HUES48 (cell line): ENCODE data around the gene URGCP.
A peak's percentile ranks its signal among the peaks of the same experiment; 100 is the strongest.

Experiments
- H3K27ac ChIP-seq: one replicate; pipeline ENCODE4 v1.7.0; 2013; ENCODE audit warnings: low read depth, low read length, inconsistent platforms
- H3K27me3 ChIP-seq: 2 replicates; pipeline ENCODE4 v1.6.1; 2013; ENCODE audit warnings: mild to moderate bottlenecking, low read length; ENCODE audit not compliant: control insufficient read depth, insufficient read depth
- H3K36me3 ChIP-seq: 2 replicates; pipeline ENCODE4 v1.6.1; 2013; ENCODE audit warnings: low read length; ENCODE audit not compliant: control insufficient read depth, insufficient read depth
- H3K4me1 ChIP-seq: 2 replicates; pipeline ENCODE4 v1.6.1; 2013; ENCODE audit warnings: mild to moderate bottlenecking, low read length; ENCODE audit not compliant: control insufficient read depth, insufficient read depth
- H3K4me3 ChIP-seq: 2 replicates; pipeline ENCODE4 v1.5.1; 2013; ENCODE audit warnings: mild to moderate bottlenecking, low read depth, low read length
- H3K9ac ChIP-seq: 2 replicates; pipeline ENCODE4 v1.6.1; 2013; ENCODE audit warnings: mild to moderate bottlenecking, low read depth, low read length, moderate library complexity
- H3K9me3 ChIP-seq: 2 replicates; pipeline ENCODE4 v1.6.1; 2013; ENCODE audit warnings: low read length; ENCODE audit not compliant: control insufficient read depth, insufficient read depth

The URGCP gene

DNA sequence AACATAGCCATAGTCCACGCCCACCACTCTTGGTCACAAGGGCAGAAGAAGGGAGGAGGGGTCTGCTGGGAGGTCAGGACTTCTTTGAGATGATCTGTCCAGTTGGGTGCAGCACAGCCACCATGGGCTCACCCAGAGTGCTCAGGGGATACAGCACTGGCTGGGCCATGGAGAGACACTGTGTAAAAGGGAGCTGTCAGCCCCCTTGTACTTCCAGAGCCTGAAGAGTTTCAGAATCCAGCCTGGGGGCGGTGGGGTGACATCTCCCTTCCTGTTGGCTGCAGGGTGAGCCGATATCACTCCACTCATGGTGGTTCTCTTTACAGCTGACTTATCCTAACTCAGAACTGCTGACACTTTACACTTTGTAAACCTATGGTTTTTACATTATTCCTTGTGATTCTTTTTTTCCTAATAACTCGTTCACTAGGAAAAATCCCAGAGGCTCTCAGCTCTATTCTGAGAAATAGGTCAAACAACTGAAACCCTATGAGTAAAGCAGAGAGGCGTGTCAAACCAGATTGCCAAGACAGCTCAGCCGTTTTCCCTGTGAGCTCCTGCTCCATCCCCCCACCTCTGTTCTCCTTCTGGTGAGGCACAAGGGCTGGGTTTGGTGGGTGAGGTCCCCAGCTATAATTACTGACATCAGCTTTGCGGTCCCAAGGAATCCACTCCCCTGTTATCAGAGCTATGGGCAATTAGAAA lies 33.8 kb downstream of the URGCP start:
- Histone ChIP-seq H3K4me3 (no peak overlapping the region), H3K9ac (no peak overlapping the region), H3K9me3 (no peaks in the 10 kb centered on the region), H3K27me3 (no peaks in the 10 kb centered on the region), H3K36me3 (peaks cover 27% of the 10 kb centered on the region), H3K4me1 (peaks cover 29% of the 10 kb centered on the region), H3K27ac (no peak overlapping the region)

DNA sequence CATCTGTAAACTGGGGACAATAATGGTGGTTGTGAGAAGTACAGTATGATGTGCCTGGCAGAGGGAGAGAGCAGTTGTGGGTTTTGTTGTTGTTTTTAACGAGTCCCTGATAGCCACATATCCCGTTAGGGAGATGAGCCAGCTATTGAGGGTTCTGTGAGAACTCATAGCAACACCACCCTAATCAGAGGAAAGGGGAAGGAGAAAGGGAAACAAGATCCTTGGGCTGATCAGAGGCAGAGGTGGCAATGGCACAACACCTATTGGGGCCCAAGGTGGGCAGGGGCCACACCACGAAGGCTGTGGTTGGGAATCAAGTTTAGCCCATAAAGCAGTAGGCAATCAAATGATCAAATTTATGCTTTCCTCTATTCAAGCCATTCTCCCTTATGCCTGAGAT lies 35.3 kb downstream of the URGCP start:
- Histone ChIP-seq H3K36me3 (peaks cover 24% of the 10 kb centered on the region), H3K27me3 (no peaks in the 10 kb centered on the region), H3K9me3 (no peaks in the 10 kb centered on the region), H3K4me3 (no peak overlapping the region), H3K27ac (no peak overlapping the region), H3K4me1 (peaks cover 29% of the 10 kb centered on the region), H3K9ac (no peak overlapping the region)

DNA sequence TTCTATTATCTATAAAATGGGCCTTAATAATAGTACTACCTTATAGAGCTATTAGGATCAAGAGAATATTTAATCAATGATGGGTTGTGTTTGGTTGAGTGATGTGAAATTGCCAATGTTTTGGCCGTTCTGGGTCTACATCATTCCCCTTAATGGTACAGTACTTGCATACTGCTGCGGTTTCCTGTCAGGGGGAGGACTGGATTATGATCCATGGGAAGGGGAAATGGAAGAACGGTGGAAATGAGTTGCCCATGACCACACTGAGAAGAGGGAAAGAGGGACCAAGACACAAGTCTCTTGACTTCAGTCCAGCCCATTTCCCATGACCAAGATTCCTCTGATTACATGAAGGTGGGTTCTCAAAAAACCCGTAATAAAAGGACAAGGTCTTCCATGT lies 36.1 kb downstream of the URGCP start:
- Histone ChIP-seq H3K27me3 (no peaks in the 10 kb centered on the region), H3K9ac (no peak overlapping the region), H3K4me1 (peaks cover 29% of the 10 kb centered on the region), H3K9me3 (no peaks in the 10 kb centered on the region), H3K4me3 (no peak overlapping the region; the same call in 1 of the 2 replicates), H3K27ac (no peak overlapping the region), H3K36me3 (peaks cover 20% of the 10 kb centered on the region)

DNA sequence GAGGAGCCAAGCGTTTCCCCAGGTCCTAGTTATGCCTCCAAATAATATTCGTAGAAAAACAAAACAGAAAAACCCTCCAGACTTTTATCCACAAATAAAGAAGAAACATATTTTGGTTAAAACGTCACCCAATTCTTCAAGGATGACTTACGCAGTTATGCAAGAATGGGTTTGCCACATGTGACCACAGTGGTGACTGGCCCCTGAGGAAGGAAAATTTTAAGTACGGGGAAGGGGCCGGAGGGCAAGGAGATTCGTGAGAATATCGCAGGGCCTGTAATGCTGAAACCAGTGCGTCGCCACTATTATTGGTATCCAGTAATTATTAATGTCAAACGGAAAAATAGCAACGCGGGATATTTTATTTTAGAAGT lies 36.5 kb downstream of the URGCP start:
- peak overlapping the region; percentile 98 for H3K4me3 ChIP-seq
- no peaks in the 10 kb centered on the region for H3K27me3 ChIP-seq
- H3K36me3 ChIP-seq = peaks cover 22% of the 10 kb centered on the region
- peaks cover 29% of the 10 kb centered on the region for H3K4me1 ChIP-seq
- H3K27ac ChIP-seq = peak overlapping the region; percentile 50
- no peaks in the 10 kb centered on the region for H3K9me3 ChIP-seq
- peak overlapping the region; percentile 59 for H3K9ac ChIP-seq

DNA sequence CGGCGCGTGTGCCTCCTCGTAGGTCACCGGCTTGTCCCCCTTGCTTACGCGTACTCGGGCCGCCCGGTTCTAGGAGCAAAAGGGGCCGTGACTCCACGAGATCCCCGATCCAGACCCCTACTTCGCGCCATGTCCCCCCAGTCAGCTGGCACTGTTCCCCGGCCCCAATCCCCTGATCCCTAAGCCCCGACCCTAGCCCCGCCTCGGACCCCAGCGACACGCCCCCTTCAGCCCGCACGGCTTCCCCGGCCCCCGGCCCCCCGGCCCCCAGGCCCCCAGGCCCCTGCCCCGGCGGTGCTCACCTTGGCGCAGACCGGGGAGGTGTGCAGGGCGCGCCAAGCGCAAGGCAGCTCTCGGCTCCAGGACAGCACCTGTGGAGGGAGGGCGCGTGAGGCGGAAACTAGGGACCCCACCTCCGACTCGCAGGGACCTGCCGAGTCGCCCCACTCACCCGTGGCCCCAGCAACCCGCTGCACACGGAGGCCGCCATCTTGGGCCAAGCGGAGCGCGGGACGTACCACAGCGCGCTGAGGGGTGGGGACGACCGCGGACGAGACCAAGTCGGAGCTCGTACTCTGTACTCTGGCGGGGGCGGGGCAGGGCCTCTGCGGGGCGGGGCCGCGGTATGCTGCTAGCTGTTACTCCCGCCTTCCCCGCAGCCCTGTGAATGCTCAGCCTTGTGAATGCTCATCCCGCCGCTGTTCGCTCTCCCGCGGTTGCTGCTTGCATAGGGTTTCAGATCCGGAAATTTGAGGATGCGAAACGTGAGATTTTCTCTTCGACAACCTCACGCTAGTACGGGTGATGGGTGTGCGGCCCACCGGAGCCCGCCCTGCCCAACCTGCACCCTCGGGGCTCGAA lies 37.2 kb downstream of the URGCP start, which contains the start of gene MRPS24:
MRPS24 (minus strand) TSS at position 512 of the 861 bp plus-strand sequence; CDS start at position 490, 22 bp downstream.
- no peaks in the 10 kb centered on the region for H3K9me3 ChIP-seq
- peaks cover 29% of the 10 kb centered on the region for H3K4me1 ChIP-seq
- no peaks in the 10 kb centered on the region for H3K27me3 ChIP-seq
- peaks cover 22% of the 10 kb centered on the region for H3K36me3 ChIP-seq
- H3K9ac ChIP-seq = peak within 1 kb of the TSS; percentile 96
- peak within 1 kb of the TSS; percentile 98 for H3K4me3 ChIP-seq
- H3K27ac ChIP-seq = peak within 1 kb of the TSS; percentile 86

DNA sequence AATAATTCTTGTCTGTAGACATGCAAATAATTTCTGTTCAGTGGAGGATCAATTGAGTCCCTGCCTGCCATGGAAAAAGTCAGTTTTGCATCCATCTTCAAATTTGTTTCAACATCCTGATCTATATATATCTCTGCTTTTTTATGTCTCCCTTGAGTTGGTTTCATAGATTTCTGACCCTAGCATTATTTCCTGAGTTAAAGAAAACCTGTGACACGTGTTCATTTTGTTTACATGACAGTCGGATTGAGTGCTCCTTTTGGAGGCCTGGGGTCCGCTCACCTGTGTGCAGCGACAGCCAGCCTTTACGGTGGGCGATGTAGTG lies 37.8 kb downstream of the URGCP start:
- peak overlapping the region; percentile 42; the same call in 1 of the 2 replicates for H3K9ac ChIP-seq
- H3K27ac ChIP-seq = no peak overlapping the region
- H3K27me3 ChIP-seq = no peaks in the 10 kb centered on the region

DNA sequence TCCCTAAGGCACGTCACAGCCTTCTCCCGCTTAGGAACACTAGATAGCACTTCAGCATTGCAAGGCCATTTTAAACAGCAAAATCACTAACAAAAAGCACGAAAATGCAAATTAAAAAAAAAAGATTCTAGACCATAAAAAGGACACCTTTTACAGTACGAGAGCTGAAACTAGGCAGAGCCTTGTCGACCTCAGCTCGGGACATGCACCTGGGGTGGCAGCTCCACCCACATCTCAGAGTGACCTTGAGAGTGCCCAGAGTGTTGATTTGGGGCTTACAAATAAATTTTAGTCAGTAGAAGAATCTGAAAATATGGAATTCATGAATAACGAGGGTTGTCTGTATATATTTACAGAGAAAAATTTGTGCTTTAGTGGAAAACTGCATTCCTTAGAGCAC lies 38.2 kb downstream of the URGCP start:
- H3K4me3 ChIP-seq = peak overlapping the region; percentile 98
- no peaks in the 10 kb centered on the region for H3K27me3 ChIP-seq
- no peak overlapping the region for H3K27ac ChIP-seq
- H3K4me1 ChIP-seq = peaks cover 29% of the 10 kb centered on the region
- 0 out of 2 replicates have a peak overlapping the region, but pooled peaks have one; percentile 42 for H3K9ac ChIP-seq
- no peaks in the 10 kb centered on the region for H3K9me3 ChIP-seq
- peaks cover 22% of the 10 kb centered on the region for H3K36me3 ChIP-seq

More for the DNA sequence above, 37.8 kb downstream of the URGCP start:
- Histone ChIP-seq H3K4me3 (peak overlapping the region; percentile 98), H3K9me3 (no peaks in the 10 kb centered on the region), H3K4me1 (peaks cover 29% of the 10 kb centered on the region), H3K36me3 (peaks cover 22% of the 10 kb centered on the region)

DNA sequence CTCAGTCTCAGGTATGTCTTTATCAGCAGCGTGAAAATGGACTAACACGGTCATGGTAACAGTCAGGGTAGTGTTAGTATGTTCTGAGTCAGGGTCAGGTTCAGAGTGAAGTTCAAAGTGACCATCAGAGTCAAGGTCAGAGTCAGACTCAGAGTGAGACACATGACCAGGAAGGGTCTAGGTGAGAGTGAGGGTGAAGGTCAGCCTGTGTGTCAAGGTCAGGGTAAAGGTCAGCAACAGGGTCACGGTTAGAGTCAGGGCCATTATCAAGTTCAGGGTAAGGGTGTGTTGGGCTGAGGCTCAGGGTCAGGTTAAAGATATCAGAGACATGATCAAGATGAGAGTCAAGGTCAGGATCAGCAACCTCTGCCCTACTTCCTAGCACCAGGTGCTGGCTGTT lies 41.1 kb downstream of the URGCP start:
- Histone ChIP-seq H3K4me3 (no peak overlapping the region), H3K36me3 (peaks cover 22% of the 10 kb centered on the region), H3K4me1 (peaks cover 12% of the 10 kb centered on the region), H3K27me3 (no peaks in the 10 kb centered on the region), H3K9me3 (no peaks in the 10 kb centered on the region), H3K9ac (no peak overlapping the region), H3K27ac (no peak overlapping the region)

DNA sequence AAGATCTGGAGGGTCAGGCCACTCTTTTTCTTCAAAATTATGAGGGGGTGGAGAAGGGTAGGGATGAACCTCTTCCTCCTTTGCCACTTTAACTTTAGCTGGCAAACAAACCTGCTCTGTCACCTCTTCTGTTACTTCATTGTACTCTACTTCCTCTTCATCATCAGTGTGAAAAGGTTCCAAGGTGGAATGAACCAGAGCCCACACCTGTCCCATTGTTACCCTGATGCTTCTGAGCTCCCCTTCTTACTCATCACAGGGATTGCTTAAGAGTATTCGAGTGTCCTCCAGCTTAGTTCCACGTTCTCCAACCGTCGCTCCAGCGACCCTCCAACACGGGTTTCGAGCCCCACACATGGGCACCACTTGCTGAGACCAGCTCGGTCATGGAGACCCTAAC lies 42.3 kb downstream of the URGCP start:
- Histone ChIP-seq H3K27me3 (no peaks in the 10 kb centered on the region), H3K9me3 (no peaks in the 10 kb centered on the region), H3K4me3 (no peak overlapping the region), H3K9ac (no peak overlapping the region), H3K27ac (no peak overlapping the region), H3K36me3 (peaks cover 22% of the 10 kb centered on the region), H3K4me1 (peaks cover 4% of the 10 kb centered on the region; the same call in 1 of the 2 replicates)

DNA sequence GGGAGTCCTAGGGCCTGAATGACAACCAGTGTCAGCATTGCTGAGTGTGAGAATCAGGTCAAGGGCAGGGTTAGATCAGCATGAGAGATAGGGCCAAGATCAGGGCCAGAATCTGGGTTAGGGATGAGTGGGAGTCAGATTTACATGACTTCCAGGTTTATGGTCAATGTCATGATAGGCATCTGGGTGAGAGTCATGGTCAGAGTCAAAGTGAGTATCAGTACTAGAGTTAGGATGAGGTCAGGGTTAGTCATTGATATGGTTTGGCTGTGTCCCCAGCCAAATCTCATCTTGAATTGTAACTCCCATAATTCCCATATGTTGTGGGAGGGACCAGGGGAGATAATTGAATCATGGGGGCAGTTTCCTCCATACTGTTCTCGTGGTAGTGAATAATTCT lies 49.4 kb downstream of the URGCP start:
- no peaks in the 10 kb centered on the region for H3K9me3 ChIP-seq
- no peak overlapping the region for H3K9ac ChIP-seq
- H3K4me3 ChIP-seq = no peak overlapping the region
- no peaks in the 10 kb centered on the region for H3K4me1 ChIP-seq
- no peaks in the 10 kb centered on the region for H3K36me3 ChIP-seq
- no peaks in the 10 kb centered on the region for H3K27me3 ChIP-seq
- no peak overlapping the region for H3K27ac ChIP-seq

DNA sequence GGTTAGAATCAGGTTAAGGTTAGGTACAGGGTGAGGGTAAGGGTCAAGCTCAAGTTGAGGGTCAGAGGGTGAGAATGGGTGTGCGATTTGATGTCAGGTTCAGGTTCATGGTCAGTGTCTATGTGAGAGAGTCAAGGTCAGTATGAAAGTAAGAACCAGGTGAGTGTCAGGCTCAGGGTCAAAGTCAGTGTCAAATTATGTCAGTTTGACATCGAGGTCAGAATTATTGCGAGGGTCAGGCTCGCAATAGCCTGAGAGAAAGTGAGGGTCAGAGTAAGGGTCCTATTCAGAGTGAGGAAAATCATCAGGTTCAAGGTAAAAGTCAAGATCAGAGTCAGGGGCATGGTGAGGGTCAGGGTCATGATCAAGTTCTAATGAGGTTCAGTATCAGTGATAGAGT lies 50.1 kb downstream of the URGCP start:
- Histone ChIP-seq H3K4me1 (no peaks in the 10 kb centered on the region), H3K27ac (no peak overlapping the region), H3K9ac (no peak overlapping the region), H3K9me3 (no peaks in the 10 kb centered on the region), H3K27me3 (no peaks in the 10 kb centered on the region), H3K4me3 (no peak overlapping the region), H3K36me3 (no peaks in the 10 kb centered on the region)
